HL-60/S4 treated with phorbol 12-myristate 13-acetate at 8.2 ng/mL for 4 days and 3 days (cell line): ENCODE data around the gene CAMTA1.

Experiments used
- in situ Hi-C: fragments of 300-500 bp; cut with MboI; formaldehyde crosslinking; loops from 2 replicates; pipeline ENCODE4 v1.15.0; 2022; ENCODE audit warnings: low sequenced_read_pairs

Gene CAMTA1

DNA sequence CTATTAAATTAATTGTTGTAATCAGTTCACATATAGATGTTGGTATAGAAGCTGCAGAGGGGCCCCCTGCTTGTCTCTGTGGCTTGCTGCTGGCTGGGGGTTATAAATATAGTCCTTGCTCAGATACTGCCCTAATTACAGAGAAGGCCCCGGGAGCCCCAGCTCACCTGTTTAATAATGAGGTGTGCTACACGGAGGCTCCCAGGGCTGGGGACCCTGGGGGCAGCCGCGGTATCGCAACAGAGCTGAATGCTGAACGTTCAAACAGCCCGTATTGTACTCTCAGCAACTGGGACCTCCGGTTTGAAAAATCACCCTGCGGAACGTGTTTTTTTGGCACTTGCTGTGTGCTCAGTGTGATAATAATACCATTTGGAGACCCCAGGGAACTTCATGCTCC, 309.3 kb downstream of the CAMTA1 start:
- in situ Hi-C loops, result no loop called here

DNA sequence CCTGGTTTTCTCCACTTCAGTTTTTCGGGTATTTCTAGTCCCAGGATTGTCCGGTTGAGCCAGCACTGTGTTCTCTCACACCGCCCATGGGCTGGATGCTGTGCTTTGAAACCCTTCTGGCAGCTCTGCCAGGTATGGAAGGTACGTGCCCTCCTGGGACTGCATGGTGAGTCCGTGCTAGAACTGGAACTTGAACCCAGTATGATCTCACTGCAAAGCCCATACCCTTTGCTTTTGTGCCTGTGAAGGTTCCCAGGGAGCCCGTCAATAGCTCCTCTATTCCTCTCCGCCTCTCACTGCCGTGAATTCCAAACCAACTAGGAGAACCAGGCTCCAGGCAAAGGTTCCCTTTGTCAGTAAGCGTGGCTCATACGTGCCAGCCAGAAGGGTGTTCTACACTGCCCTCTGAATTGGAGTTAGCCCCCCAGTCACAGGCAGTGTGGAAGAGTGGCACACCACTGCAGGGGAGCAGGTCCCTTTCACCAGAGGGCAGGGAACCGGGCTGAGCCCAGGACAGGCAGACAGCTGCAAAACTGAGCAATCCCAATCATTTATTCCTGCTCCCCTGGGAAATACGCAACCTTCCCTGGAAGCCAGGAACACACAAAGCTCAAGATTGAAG, 310.2 kb downstream of the CAMTA1 start:
- in situ Hi-C loops, result no loop called here

DNA sequence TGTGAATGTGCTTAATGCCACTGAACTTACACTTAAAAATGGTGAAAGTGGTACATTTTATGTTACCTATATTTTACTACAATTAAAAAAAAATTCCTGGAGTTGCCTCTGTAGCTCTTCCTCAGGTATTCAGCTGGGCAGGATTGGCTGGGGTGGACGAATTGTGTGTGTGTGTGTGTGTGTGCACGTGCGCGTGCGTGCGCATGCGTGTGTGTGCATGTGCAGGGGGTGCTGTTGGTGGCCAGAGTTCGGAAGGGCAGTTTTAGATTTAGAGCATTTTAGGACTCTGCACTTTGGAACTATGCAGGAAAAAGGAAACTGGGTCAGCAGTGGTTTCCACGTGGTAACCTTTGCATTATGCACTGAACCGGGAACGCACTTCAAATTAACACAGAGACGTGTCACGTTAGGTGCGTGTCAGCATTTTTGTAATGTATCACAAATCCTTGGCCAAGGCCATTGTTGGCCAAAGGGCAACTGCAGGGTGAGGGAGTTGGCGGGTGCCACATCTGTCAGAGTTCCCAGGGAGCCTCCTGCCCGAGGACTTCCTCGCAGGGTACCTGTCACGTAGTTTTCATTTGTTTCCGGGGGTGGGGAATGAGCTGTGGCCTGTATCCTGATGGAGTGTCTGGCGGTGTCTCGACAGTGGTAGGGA, 312.8 kb downstream of the CAMTA1 start:
- in situ Hi-C loops, result no loop called here

DNA sequence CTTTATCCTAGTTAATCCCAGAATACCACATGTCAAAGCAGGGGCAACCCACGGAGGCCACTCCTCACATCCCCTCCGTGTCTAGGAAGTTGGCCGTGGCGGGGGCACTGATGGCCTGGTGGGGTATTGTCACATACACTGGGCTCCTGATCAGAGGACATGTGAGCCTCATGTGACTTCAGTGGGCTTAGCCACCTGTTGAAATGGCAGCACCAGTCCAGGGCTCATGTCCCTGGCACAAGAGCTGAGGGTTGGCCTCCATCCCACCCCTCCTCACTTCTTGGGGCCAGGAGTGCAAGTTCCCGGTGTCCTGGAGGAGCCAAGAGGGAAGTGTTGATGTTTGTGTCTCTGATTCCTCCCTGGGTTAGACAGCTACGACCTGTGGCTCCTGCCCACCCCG, 313.4 kb downstream of the CAMTA1 start:
- in situ Hi-C loops, result no loop called here

DNA sequence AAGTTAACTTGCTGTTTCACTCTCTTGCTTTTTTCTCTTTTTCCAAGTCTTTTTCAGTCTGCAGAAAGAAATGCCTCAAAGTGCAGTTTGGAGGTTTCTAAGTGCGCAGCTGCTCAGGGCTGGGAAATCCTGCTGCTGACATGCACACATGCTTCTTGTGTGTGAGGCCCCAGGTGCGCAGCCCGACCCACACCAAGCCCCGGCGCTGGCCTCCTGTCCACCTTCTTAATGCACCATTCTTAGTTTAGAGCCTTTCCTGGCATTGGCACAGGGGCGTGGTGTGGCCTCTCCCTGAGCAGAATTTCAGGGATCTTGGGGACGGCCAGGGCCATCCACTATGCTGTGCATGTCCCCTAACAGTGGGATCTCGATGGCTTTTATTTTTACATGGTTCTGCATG, 315.2 kb downstream of the CAMTA1 start:
- in situ Hi-C loops, result no loop called here

DNA sequence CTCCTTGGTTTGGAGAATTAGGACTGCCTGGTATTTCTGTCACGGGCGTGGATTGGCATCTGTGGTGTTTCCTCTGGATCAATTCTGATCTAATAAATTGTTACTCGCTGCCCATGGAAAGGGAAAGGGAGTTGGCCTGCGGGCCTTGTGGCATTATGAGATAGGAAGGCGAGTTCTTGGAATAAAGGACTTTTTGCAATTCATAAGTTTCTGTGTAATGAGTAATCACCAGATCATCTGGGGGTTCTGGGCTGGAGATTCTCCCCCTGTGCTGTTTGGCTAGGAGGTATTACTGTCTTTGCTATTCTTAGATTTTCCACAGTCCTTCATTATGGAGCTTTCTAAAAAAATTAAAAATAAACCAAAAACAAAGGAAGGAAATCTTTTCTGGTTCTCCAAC, 315.9 kb downstream of the CAMTA1 start:
- in situ Hi-C loops, result no loop called here

DNA sequence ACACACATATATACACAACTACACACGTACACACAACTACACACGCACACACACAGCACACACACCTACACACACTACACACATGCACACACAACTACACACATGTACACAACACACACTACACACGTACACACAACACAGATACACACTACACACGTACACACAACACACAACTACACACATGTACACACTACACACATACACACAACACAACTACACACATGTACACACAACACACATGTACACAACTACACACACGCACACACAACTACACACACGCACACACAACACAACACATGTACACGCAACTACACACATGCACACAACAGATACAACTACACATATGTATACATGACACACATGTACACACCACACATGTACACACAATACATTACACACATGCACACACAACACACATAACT, 318.1 kb downstream of the CAMTA1 start:
- in situ Hi-C loops, result no loop called here

DNA sequence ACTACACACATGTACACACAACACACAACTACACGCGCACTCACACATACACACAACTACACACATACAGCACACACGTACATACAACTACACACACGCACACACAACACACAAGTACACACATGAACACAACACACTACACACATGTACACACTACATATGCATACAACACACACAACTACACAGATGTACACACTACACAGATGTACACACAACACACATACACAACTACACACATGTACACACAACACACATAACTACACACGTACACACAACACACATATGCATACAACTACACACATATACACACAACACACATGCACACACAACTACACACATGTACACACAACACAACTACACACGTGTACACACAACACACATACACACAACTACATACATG, 318.6 kb downstream of the CAMTA1 start:
- in situ Hi-C loops, result no loop called here

DNA sequence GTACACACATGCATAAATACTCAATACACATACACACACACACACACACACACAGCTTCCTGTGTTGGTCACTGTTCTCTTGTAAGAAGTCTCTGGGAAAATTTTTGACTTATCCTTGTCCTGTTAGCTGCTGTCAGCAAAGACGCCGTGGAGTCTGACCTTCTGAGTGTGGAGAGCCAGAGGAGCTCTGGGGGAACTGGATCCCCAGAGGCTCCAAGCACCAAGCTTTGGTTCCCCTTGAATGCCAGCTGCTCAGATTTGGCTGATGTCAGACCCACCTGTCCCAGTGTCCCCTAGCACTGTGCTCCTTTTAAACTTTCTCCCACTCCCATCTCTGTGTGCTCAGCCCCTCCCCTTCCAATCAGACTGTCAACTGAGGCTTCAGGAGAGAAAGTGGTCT, 319.1 kb downstream of the CAMTA1 start:
- in situ Hi-C loops, result no loop called here

DNA sequence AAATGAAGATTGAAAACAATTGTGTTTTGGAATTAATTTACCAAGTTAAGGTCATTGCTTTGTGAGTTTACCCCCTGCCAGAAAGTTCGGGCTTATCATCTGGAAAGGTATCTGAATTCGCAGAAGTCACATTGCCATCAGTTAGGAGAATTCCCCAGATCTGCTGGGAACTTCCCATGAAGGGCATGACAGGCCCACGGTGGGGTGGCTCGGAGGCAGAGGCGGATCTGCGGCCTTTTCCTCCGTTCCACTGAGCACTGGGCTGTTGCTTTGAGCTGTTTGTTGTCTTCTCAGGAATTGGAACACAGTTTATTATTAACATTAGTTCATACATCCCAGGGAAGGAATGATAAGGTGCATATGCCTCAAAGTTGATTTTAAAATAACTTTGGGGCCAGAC, 320.0 kb downstream of the CAMTA1 start:
- in situ Hi-C loops, result no loop called here

DNA sequence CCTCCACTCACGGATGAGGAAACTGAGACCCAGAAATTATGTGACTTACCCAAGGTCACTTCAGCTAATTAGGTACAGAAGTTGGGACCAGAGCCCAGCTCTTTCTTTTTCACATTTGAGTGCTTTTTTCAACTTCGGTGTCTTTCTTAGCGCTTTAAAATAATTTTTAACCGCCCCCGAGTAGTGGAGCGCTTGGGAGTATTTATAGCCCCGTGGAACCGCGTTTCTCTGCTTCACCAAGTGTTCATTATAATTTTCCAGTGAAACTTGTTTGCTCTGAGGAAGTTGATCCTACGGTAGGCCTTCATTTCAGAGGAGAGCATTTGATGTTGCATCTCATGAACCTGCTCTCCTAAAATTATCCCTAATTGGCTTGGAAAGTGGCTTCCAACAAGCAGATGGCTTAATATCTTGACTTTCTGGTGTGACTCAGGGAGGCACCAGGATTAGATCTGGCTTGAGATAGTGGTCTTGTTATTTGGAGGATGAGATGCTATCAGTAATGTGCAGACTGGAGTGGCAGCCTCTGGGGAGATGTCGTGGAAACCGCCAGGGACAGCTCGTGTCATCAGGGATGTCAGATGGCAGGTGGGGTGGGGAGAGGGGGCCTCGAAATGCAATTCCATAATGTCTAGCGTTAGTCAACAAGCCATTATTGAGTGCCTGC, 321.3 kb downstream of the CAMTA1 start:
- in situ Hi-C loops, result no loop called here

DNA sequence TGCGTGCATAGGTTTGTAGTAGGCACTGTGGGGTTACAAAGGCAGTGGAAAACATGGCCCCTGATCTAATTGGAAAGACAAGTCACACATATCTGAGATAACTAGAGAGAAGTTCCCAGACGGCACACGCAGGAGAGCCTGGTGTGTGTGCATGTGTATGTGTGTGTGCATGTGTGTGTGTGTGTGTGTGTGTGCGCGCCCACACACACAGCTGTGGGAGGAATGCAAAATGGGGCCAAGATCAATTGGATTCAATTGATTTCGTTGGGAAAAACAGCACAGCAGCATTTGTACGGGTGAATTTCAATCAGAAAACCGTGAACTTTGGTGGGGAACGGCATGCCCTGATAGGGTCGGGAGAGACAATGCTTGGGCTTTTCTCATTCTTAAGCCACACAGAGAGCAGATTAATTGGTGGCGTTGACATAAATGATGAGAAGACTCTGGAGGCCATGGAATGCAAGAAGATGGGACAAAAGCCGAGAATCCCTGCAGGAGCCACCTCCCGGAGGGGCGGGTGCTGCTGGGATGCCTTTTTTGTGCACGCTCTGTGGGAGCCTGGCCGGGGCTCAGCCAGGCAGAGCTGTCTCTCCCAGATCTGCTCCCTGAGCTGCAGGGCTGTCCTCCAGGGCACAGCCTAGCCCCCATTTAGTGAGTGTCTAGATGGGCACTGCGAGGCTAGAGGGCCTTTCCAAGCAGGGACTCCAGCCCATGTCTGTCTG, 322.0 kb downstream of the CAMTA1 start:
- in situ Hi-C loops, result no loop called here

DNA sequence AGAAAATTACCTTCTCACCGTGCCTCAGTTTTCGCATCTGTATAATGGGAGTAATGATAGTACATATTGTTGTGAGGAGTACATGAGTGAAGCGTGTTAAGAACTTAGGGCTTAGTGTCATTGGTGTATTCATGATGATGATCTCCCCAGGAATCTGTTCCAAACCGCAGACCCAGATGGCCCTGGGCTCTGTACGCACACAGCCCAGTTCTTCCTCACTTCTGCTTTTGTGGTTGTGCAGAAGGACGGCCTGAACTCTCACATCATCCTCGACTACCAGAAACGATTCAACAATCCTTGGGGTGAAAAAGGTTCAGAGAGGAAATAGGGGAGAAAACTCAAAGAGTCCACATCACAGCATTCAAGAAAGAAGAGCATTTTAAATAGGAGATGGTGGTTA, 323.0 kb downstream of the CAMTA1 start:
- in situ Hi-C loops, result no loop called here

DNA sequence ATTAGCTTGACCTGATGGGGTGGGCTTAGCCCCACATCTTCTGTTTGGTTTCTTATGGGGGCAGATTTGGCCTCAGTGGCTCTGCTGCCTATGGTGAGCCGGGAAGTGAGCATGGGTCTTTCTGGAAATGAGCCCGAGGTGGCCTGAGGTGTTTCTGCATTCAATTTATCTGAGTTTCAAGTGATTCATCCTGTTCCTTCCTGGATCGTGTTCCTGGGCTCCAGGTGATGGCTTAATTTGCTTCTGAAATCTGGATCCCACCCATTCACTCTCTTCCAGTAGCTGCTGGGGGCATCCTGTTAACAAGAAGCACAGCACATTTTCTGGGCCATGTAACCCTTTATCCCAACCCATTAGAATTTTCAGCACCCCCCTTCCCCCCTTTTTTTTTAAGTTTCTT, 324.6 kb downstream of the CAMTA1 start:
- in situ Hi-C loops, result no loop called here

DNA sequence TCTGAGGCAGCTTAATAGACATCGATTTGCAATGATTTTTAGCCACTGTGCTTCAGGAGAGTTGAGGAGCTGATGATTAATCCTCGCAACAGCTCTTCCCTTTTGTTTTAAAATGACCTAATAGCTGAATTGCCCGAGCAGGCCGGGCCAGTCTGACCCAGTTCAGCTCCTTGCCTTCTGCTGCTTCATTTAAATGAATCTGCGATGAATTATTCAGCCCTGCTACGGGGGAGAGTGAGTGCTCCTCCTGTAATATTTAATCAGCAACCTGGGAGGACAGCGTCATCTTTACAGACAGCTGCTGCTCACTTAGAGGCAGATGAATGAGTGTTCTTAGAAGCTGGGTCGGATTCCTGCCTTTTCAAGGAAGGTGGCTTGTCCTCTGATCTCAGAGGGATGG, 325.1 kb downstream of the CAMTA1 start:
- in situ Hi-C loops, result no loop called here

DNA sequence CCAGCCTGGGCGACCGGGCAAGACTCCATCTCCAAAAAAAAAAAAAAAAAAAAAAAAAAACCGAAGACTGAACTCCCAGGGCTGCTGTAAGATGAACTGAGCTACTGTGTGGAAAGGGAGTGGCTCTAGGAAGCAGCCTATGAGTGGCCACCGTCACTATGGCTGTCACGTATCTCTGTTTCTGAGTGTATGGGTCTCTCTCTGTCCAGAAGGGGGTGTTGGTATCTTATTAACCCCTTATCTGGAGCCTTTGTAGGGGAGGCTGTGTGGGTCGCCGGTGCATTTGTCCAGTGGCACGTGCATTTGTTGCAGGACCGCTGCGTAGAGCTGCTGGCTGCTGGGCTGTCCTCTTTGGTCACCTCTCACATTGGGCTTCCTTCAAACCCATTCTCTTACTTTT, 326.6 kb downstream of the CAMTA1 start:
- in situ Hi-C loops, result no loop called here

DNA sequence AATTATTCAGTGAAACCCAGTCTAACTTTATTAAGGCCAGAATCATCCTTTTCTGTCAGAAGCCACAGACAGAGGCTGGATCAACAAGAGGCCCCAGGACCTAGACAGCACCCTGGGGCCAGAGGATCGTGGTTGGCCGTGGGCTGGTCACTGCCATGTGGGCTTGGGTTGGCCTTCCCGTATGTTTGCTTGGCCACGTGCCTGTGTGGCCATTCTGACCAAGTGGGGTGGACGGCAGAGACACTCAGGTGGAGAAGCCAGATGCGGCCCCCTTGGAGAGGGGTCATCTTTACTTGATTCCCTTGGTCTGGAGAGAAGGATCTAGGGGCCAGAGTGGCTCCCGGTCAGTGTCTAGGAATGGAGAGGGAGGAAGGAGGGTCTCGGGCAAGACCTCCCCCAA, 327.9 kb downstream of the CAMTA1 start:
- in situ Hi-C loops, result no loop called here

DNA sequence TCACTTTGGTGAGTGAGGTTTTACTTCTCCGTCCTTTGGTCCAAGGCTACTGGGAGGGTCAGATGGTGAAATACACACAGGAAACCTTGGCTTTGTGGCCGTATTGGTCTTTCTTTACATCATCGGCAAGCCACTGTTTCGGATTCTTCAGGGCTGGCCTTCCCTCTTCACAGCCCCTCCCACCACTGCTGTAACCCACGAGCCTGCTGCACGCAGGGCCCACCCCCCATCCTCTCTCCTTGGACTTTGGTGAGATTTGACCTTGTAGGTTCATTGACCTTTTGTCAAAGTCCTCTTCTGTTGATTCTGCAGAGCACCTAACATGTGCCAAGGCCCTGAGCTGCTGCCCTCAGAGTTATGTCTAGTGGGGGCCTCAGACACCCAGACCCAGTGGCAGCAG, 328.6 kb downstream of the CAMTA1 start:
- in situ Hi-C loops, result no loop called here

DNA sequence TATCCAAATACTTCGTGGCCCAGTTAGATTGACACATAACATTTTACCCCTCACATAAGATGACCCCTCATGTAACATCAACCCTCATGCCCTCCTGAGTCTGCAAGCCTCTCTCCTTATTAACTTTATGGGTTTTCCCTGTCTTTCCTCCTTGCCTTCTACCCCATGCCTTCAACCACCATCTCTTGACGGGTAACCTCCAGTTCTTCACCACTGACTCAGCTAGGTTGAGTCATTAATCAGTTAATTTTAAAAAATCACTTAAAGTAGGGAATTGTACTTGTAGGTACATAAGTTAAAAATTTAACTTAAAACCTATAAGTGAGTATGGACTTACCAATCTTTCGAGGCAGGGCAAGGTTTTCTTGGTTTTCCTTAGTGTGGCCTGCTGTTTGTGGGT, 330.7 kb downstream of the CAMTA1 start:
- in situ Hi-C loops, result no loop called here

DNA sequence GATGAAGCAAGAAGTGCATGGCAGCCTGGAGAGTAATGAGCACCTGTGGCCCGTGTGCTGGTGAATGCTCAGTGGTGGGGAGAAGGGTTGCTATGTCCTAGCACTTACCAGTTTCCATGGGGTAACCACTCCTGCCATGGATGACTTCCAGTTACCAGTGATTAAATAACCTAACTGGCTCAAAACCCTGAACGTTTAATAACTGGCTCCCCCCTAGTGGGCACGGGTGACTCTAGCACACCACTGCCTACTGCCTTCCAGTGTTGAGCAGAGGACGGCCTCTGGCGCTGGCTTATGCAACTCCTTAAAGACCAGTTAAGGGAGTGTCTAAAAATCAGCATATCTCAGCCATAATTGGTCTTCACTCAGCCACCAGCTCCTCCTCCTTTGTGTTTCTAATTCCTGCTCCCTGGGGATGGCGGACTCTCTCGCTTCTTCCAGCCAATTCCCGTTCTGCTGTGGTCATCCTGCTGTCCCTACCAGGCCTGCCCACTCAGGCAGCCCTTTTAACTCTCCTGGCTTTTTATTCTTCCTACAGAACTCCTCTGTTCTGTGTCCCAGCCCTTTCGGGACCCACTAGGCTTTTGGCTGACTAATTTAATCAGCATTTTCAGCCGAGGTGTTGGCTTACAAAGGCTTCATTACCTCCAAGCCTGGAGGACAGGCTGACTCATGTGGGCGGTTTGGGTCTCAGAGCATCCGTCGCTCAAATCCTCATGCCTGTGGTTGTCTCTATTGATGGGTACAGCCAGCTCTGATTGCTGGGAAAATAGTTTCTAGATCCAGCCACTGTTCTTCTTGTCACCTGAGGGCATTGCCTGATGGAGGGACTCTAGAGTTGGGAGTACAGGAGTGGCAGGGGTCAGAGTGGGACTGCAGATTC, 332.4 kb downstream of the CAMTA1 start:
- in situ Hi-C loops, result no loop called here

DNA sequence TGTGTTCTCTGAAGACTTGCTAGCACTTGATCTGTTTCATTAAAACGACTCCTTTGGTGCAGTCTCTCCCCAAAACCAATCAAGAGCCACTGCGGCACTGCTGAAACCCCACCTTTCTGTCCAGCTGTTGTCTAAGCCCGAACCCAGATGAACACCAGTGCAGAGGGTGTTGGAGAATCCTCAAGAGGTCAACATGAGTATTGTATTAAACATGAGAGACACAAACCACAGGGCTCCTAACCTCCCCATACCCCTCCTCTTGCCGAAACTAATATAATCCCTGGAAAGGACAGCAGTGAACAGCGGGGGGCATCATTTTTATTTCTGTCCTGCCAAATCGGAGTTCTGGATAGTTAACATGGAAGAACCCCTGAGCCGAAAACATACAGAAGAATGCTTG, 333.9 kb downstream of the CAMTA1 start:
- in situ Hi-C loops, result no loop called here
